Sigmoid colon (tissue), 4 donors: ENCODE data around the gene ADAMTS17.

Experiments
- POLR2A ChIP-seq, 2 donors: fragments of 450-650 bp; IDR thresholded peaks; one replicate each; pipeline ENCODE4 v1.6.1; 2016; ENCODE audit warnings: antibody characterized with exemption in 2 of 2, mild to moderate bottlenecking in 2 of 2, moderate library complexity in 2 of 2
- POLR2AphosphoS5 ChIP-seq, 4 donors: sonication (generic); formaldehyde crosslinking; IDR thresholded peaks; one replicate each; pipeline ENCODE4 v1.6.1; 2017; ENCODE audit warnings: antibody characterized with exemption in 4 of 4
- TF ChIP-seq, protein P1 (sequence below), 4 experiments: fragments of 450-650 bp in 3 of 4; fragments of 200-600 bp in 1 of 4; IDR thresholded peaks; one replicate each; pipeline ENCODE4 v1.5.1; 2016 to 2019; ENCODE audit warnings: antibody characterized with exemption in 4 of 4, mild to moderate bottlenecking in 3 of 4, moderate library complexity in 2 of 4

DNA sequence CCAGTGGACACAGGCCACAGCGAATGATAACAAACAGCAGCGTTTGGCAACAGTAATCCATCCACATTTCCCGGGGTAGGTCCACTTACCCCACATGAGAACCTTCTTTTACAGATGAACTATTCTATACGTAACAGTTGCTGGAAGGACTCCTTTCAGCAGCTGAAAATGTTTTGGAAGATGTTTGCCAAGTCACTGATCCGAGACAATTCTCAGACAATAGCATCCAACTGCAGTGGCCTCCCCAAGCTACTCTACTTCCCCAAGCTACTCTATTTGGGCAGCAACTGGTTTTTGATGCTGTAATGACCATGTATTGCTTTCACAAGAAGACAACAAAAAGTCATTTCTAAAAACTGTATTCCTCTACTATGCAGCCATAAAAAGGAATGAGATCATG, 87.5 kb downstream of the ADAMTS17 start:
- TF ChIP-seq, protein P1, sequence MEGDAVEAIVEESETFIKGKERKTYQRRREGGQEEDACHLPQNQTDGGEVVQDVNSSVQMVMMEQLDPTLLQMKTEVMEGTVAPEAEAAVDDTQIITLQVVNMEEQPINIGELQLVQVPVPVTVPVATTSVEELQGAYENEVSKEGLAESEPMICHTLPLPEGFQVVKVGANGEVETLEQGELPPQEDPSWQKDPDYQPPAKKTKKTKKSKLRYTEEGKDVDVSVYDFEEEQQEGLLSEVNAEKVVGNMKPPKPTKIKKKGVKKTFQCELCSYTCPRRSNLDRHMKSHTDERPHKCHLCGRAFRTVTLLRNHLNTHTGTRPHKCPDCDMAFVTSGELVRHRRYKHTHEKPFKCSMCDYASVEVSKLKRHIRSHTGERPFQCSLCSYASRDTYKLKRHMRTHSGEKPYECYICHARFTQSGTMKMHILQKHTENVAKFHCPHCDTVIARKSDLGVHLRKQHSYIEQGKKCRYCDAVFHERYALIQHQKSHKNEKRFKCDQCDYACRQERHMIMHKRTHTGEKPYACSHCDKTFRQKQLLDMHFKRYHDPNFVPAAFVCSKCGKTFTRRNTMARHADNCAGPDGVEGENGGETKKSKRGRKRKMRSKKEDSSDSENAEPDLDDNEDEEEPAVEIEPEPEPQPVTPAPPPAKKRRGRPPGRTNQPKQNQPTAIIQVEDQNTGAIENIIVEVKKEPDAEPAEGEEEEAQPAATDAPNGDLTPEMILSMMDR (IDR thresholded peaks at IDR 0.05), result no peak
- TF ChIP-seq POLR2AphosphoS5 (IDR thresholded peaks at IDR 0.05) (no peak), POLR2A (IDR thresholded peaks at IDR 0.05) (no peak)
